GM23248 (cell line): Measurements from ENCODE around the gene SCAPER. TPM values are rescaled to one million over a fixed set of nuclear protein-coding genes. Genes with fewer than 3 reads are reported as not detected.

Experiments used
- DNase-seq: peaks from one replicate; pipeline ENCODE4 v3.0.0-alpha.2; 2015
- H2AFZ ChIP-seq: fragments of 200-600 bp; sonication (generic); 2 replicates; pipeline ENCODE4 v1.6.1; 2016; ENCODE audit warnings: antibody characterized with exemption
- H3F3A ChIP-seq: fragments of 200-600 bp; sonication (generic); 2 replicates; pipeline ENCODE4 v1.6.1; 2016; ENCODE audit warnings: mild to moderate bottlenecking, antibody characterized with exemption, mixed run types; ENCODE audit not compliant: insufficient read depth
- H3K27ac ChIP-seq: fragments of 200-600 bp; sonication (generic); 2 replicates; pipeline ENCODE4 v1.5.1; 2016; ENCODE audit warnings: mild to moderate bottlenecking
- H3K27me3 ChIP-seq: fragments of 200-600 bp; sonication (generic); replicated peaks from 2 replicates; pipeline ENCODE4 v1.6.1; 2016; ENCODE audit warnings: mild to moderate bottlenecking; ENCODE audit not compliant: insufficient read depth
- H3K36me3 ChIP-seq: fragments of 200-600 bp; sonication (generic); 2 replicates; pipeline ENCODE4 v1.6.1; 2016; ENCODE audit warnings: low read depth, mild to moderate bottlenecking
- H3K4me1 ChIP-seq: fragments of 200-600 bp; sonication (generic); 2 replicates; pipeline ENCODE4 v1.6.1; 2016; ENCODE audit warnings: mild to moderate bottlenecking; ENCODE audit not compliant: insufficient read depth
- H3K4me2 ChIP-seq: fragments of 200-600 bp; sonication (generic); one replicate; pipeline ENCODE4 v1.6.1; 2016; ENCODE audit warnings: mild to moderate bottlenecking; ENCODE audit not compliant: unreplicated experiment
- H3K4me3 ChIP-seq: fragments of 200-600 bp; sonication (generic); 2 replicates; pipeline ENCODE4 v1.5.1; 2016; ENCODE audit warnings: mild to moderate bottlenecking
- H3K79me2 ChIP-seq: fragments of 200-600 bp; sonication (generic); 2 replicates; pipeline ENCODE4 v1.6.1; 2016; ENCODE audit warnings: mild to moderate bottlenecking; ENCODE audit not compliant: insufficient read depth
- H3K9ac ChIP-seq: fragments of 200-600 bp; sonication (generic); 2 replicates; pipeline ENCODE4 v1.6.1; 2016; ENCODE audit warnings: mild to moderate bottlenecking
- H3K9me2 ChIP-seq: fragments of 200-600 bp; sonication (generic); 2 replicates; pipeline ENCODE4 v1.6.1; 2016; ENCODE audit warnings: mixed run types, mild to moderate bottlenecking, moderate library complexity; ENCODE audit not compliant: insufficient read depth
- H3K9me3 ChIP-seq: fragments of 200-600 bp; sonication (generic); one replicate; pipeline ENCODE4 v1.6.1; 2017; ENCODE audit warnings: low read depth
- H4K20me1 ChIP-seq: fragments of 200-600 bp; sonication (generic); 2 replicates; pipeline ENCODE4 v1.6.0; 2016; ENCODE audit not compliant: insufficient read depth
- EZH2 ChIP-seq: fragments of 200-600 bp; sonication (generic); IDR thresholded peaks from 2 replicates; pipeline ENCODE4 v1.6.1; 2018; ENCODE audit warnings: antibody characterized with exemption, mild to moderate bottlenecking; ENCODE audit not compliant: insufficient read depth, poor library complexity, severe bottlenecking
- EZH2phosphoT487 ChIP-seq: fragments of 200-600 bp; sonication (generic); IDR thresholded peaks from 2 replicates; pipeline ENCODE4 v1.6.1; 2018; ENCODE audit warnings: antibody characterized with exemption, moderate library complexity, mild to moderate bottlenecking, low read depth; ENCODE audit not compliant: insufficient read depth
- WGBS, 2 experiments: methylation state at CpG; one replicate each; pipeline ENCODE4 v1.1.6; 2015 to 2017; ENCODE audit warnings: low lambda C conversion rate in 2 of 2, low coverage in 1 of 2; ENCODE audit errors: missing lambda C conversion rate in 2 of 2; 5-methylcytosine and 5-hydroxymethylcytosine counted together
- in situ Hi-C: fragments of 300-500 bp; cut with MboI; formaldehyde crosslinking; loops from 2 replicates; pipeline ENCODE4 v1.15.0; 2020
- polyA plus RNA-seq: library from polyadenylated mRNA; unstranded; fragments of >200 nt; fragmentation: Nextera tagmentation; extraction: Ambion mirVana; gene quantifications from 2 replicates; pipeline ENCODE4 v1.2.1, GENCODE V29; 2016
- total RNA-seq: library from RNA; depleted of rRNA; stranded (reverse); fragments of >200 nt; shearing (Covaris generic); gene quantifications from 2 replicates; pipeline ENCODE4 v1.2.3, GENCODE V29; 2014

Gene SCAPER
- total and polyA plus RNA-seq, 2 experiments from 2014 or later, result 5.9 to 7.8 TPM

DNA sequence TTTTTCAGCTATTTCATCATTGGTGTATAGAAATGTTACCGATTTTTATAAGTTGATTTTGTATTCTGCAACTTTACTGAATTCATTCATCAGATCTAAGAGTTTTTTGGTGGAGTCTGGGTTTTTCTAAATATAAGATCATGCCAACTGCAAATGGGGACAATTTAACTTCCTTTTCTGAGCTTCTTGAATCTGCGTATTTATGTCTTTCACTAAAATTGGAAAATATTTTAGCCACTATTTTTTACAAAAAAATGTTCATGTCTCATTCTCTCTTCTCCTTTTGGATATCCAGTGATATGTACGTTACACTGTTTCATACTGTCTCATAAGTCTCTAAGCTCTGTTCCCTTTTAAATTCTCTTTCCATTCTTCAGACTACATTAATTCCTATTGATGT, 444.8 kb downstream of the SCAPER start:
- no peak overlapping the region for H3K27ac ChIP-seq
- no peaks in the 10 kb centered on the region for H4K20me1 ChIP-seq
- peaks cover 11% of the 10 kb centered on the region for H3K4me1 ChIP-seq
- H3K4me2 ChIP-seq, result no peak overlapping the region
- no peaks in the 10 kb centered on the region for H3K36me3 ChIP-seq
- H3K79me2 ChIP-seq, result no peaks in the 10 kb centered on the region
- no peaks in the 10 kb centered on the region for H3K27me3 ChIP-seq
- TF ChIP-seq EZH2phosphoT487 (no peak), EZH2 (no peak)
- DNase-seq, result no peak
- H3K9me2 ChIP-seq, result no peaks in the 10 kb centered on the region
- H3K9ac ChIP-seq, result no peak overlapping the region
- no peak overlapping the region for H2AFZ ChIP-seq
- no peak overlapping the region for H3K4me3 ChIP-seq
- no peaks in the 10 kb centered on the region for H3F3A ChIP-seq
- in situ Hi-C loops, result no loop called here
- whole genome bisulfite sequencing, 2 experiments, result 93 to 94% methylated on average over 3 of the region's 3 CpGs
- H3K9me3 ChIP-seq, result no peaks in the 10 kb centered on the region

DNA sequence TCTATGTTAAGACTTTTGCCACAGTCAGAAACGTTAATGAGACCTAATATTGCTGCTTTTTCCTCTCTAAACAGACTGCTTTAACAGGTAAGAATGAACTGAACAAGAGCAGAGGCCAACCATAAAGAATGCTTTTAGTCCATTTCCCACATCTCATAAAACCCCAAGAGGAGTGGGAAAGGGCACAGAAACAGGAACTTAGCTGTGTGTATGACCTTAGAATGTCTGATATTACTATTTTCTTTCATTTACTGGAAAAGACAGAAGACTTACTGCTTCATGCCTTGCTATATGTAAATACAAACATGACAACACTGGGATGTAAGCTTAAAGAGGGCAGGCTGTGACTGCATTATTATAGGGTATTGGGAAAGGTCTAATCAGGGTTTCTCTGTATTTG, 453.6 kb downstream of the SCAPER start:
- H3F3A ChIP-seq, result no peaks in the 10 kb centered on the region
- no peaks in the 10 kb centered on the region for H3K36me3 ChIP-seq
- in situ Hi-C loops, result no loop called here
- no peak overlapping the region for H3K4me2 ChIP-seq
- no peaks in the 10 kb centered on the region for H4K20me1 ChIP-seq
- H3K4me3 ChIP-seq, result no peak overlapping the region
- no peaks in the 10 kb centered on the region for H3K4me1 ChIP-seq
- no peak for DNase-seq
- no peaks in the 10 kb centered on the region for H3K27me3 ChIP-seq
- H3K27ac ChIP-seq, result no peak overlapping the region
- WGBS, 2 experiments, result 0 to 5% methylated on average over 1 of the region's 1 CpG
- H3K9me3 ChIP-seq, result no peaks in the 10 kb centered on the region
- no peaks in the 10 kb centered on the region for H3K9me2 ChIP-seq
- TF ChIP-seq EZH2phosphoT487 (no peak), EZH2 (no peak)
- H3K9ac ChIP-seq, result no peak overlapping the region
- no peaks in the 10 kb centered on the region for H3K79me2 ChIP-seq
- H2AFZ ChIP-seq, result no peak overlapping the region

DNA sequence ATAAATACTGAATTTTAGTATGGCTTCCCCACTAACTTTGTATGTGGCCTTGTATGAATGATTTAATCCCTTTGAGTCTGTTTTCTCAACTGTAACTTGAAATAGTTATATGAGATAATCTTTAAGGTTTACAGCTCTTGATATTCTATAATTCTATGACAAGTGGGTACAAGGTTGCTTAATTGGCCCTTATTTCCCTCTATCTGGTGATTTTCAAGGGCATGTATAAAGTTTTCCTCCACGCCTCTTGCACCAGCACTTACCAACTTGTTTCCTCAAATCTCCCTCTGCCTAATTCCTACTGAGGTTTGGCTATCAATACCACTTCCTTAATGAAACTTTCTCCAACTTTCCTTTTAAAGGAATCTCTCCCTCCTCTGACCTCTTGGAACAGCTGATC, 455.7 kb downstream of the SCAPER start:
- no peaks in the 10 kb centered on the region for H3K36me3 ChIP-seq
- H3K4me1 ChIP-seq, result no peaks in the 10 kb centered on the region
- no peak overlapping the region for H3K9ac ChIP-seq
- H3F3A ChIP-seq, result no peaks in the 10 kb centered on the region
- no peak overlapping the region for H3K4me2 ChIP-seq
- in situ Hi-C loops, result no loop called here
- TF ChIP-seq EZH2 (no peak), EZH2phosphoT487 (no peak)
- DNase-seq, result no peak
- 95 to 100% methylated on average over 1 of the region's 1 CpG for WGBS, 2 experiments
- H3K9me2 ChIP-seq, result no peaks in the 10 kb centered on the region
- H3K27me3 ChIP-seq, result no peaks in the 10 kb centered on the region
- H3K27ac ChIP-seq, result no peak overlapping the region
- no peaks in the 10 kb centered on the region for H3K79me2 ChIP-seq
- no peaks in the 10 kb centered on the region for H4K20me1 ChIP-seq
- H3K4me3 ChIP-seq, result no peak overlapping the region
- H3K9me3 ChIP-seq, result no peaks in the 10 kb centered on the region
- H2AFZ ChIP-seq, result no peak overlapping the region

DNA sequence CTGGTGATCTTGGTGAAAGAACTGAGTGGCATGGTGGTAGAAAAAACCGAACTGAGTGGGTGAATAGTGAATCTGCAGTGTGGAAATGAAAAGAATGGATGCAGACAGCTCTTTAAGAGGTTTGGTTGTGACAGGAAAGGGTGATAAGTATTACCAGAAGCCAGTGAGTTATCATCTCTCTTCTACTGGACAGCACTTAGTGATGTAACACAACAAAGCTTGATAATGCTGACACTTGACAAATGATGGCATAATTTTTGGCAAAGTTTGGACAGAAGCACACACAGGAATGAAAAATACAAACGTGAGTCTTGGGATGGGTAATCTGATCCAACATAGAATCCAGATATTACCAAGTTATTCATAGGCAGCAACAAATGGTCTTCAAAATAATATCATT, 456.4 kb downstream of the SCAPER start:
- TF ChIP-seq EZH2, result no peak
- no peak for TF ChIP-seq EZH2phosphoT487
- Histone ChIP-seq H3K4me3 (no peak overlapping the region), H4K20me1 (no peaks in the 10 kb centered on the region), H3K9me2 (no peaks in the 10 kb centered on the region), H3K36me3 (no peaks in the 10 kb centered on the region), H3K4me2 (no peak overlapping the region), H3K4me1 (no peaks in the 10 kb centered on the region), H3K27ac (no peak overlapping the region), H2AFZ (no peak overlapping the region), H3K9me3 (no peaks in the 10 kb centered on the region), H3K79me2 (no peaks in the 10 kb centered on the region), H3K9ac (no peak overlapping the region), H3F3A (no peaks in the 10 kb centered on the region), H3K27me3 (no peaks in the 10 kb centered on the region)
- no peak for DNase-seq
- in situ Hi-C loops, result no loop called here
- 50 to 56% methylated on average over 2 of the region's 2 CpGs for WGBS, 2 experiments
